GM23338 (cell line): ENCODE measurements around the gene ATG7. TPM values are rescaled to one million over a fixed set of nuclear protein-coding genes. Genes with fewer than 3 reads are reported as not detected.

ENCODE experiments used
- ATAC-seq: fragments of 200-7000 bp; cut with Tn5 transposase; 3 replicates; pipeline ENCODE4 v1.9.1; 2020
- DNase-seq: peaks from one replicate; pipeline ENCODE4 v3.0.0-alpha.2; 2015; ENCODE audit warnings: low spot score
- H2AFZ ChIP-seq: fragments of 200-600 bp; sonication (generic); 2 replicates; pipeline ENCODE4 v1.8.0; 2016; ENCODE audit warnings: antibody characterized with exemption, mild to moderate bottlenecking, moderate library complexity
- H3F3A ChIP-seq: fragments of 200-600 bp; sonication (generic); replicated peaks from 2 replicates; pipeline ENCODE4 v1.8.0; 2017; ENCODE audit warnings: antibody characterized with exemption, mixed run types, low read depth
- H3K27ac ChIP-seq: fragments of 200-600 bp; sonication (generic); 2 replicates; pipeline ENCODE4 v1.6.1; 2016; ENCODE audit warnings: low read depth
- H3K27me3 ChIP-seq: fragments of 200-600 bp; sonication (generic); 2 replicates; pipeline ENCODE4 v1.8.0; 2016; ENCODE audit warnings: mild to moderate bottlenecking, mixed run types, moderate library complexity; ENCODE audit not compliant: insufficient read depth
- H3K36me3 ChIP-seq: fragments of 200-600 bp; sonication (generic); 2 replicates; pipeline ENCODE4 v1.8.0; 2016; ENCODE audit warnings: mild to moderate bottlenecking; ENCODE audit not compliant: insufficient read depth
- H3K4me1 ChIP-seq: fragments of 200-600 bp; sonication (generic); 2 replicates; pipeline ENCODE4 v1.8.0; 2016; ENCODE audit warnings: mild to moderate bottlenecking, moderate library complexity; ENCODE audit not compliant: insufficient read depth
- H3K4me2 ChIP-seq: fragments of 200-600 bp; sonication (generic); 2 replicates; pipeline ENCODE4 v1.7.1; 2017; ENCODE audit warnings: mixed run types
- H3K4me3 ChIP-seq: fragments of 200-600 bp; sonication (generic); 2 replicates; pipeline ENCODE4 v1.6.1; 2016; ENCODE audit warnings: mixed run types
- H3K79me2 ChIP-seq: fragments of 200-600 bp; sonication (generic); replicated peaks from 2 replicates; pipeline ENCODE4 v1.8.0; 2017; ENCODE audit warnings: mild to moderate bottlenecking; ENCODE audit not compliant: insufficient read depth
- H3K9me2 ChIP-seq: fragments of 200-600 bp; sonication (generic); 2 replicates; pipeline ENCODE4 v1.8.0; 2017; ENCODE audit not compliant: insufficient read depth
- H4K20me1 ChIP-seq: fragments of 200-600 bp; sonication (generic); replicated peaks from 2 replicates; pipeline ENCODE4 v1.8.0; 2017; ENCODE audit warnings: mild to moderate bottlenecking; ENCODE audit not compliant: insufficient read depth
- H3K27ac Mint-ChIP-seq: 2 replicates; pipeline ENCODE4 v1.8.0; 2020; ENCODE audit warnings: inconsistent platforms, mild to moderate bottlenecking, moderate library complexity, mixed read lengths
- H3K27me3 Mint-ChIP-seq: 3 replicates; pipeline ENCODE4 v1.8.0; 2022; ENCODE audit warnings: low read depth, mild to moderate bottlenecking, moderate library complexity, mixed read lengths, inconsistent platforms; ENCODE audit not compliant: insufficient read depth, poor library complexity
- H3K36me3 Mint-ChIP-seq: 3 replicates; pipeline ENCODE4 v1.8.0; 2021; ENCODE audit warnings: low read depth, mild to moderate bottlenecking, inconsistent platforms, moderate library complexity, mixed read lengths
- H3K4me1 Mint-ChIP-seq: 3 replicates; pipeline ENCODE4 v1.8.0; 2020; ENCODE audit warnings: mild to moderate bottlenecking, inconsistent platforms, mixed read lengths
- H3K4me3 Mint-ChIP-seq: 3 replicates; pipeline ENCODE4 v1.8.0; 2021; ENCODE audit warnings: moderate library complexity, mild to moderate bottlenecking, inconsistent platforms, mixed read lengths
- H3K9me3 Mint-ChIP-seq: 3 replicates; pipeline ENCODE4 v1.8.0; 2020; ENCODE audit warnings: moderate library complexity, mild to moderate bottlenecking, inconsistent platforms, mixed read lengths
- CREB1 ChIP-seq: fragments of 250-450 bp; sonication (Bioruptor Pico); IDR thresholded peaks from 2 replicates; pipeline ENCODE4 v1.5.0; 2020; ENCODE audit warnings: low read depth, mild to moderate bottlenecking, moderate library complexity
- CTCF ChIP-seq, 2 experiments: fragments of 200-600 bp in 1 of 2; sonication (generic) in 1 of 2; conservative IDR thresholded peaks; 2 replicates each; pipeline versions ENCODE4 v1.5.1 to v1.6.1; 2016 to 2017; ENCODE audit warnings: antibody characterized with exemption in 2 of 2, low read depth in 2 of 2, mild to moderate bottlenecking in 2 of 2, moderate library complexity in 1 of 2
- ETS1 ChIP-seq: IDR thresholded peaks from 2 replicates; pipeline ENCODE4 v1.6.1; 2016; ENCODE audit warnings: antibody characterized with exemption
- EZH2 ChIP-seq: fragments of 200-600 bp; sonication (generic); IDR thresholded peaks from one replicate; pipeline ENCODE4 v1.8.0; 2017; ENCODE audit warnings: antibody characterized with exemption, mild to moderate bottlenecking, low read depth; ENCODE audit not compliant: unreplicated experiment
- EZH2phosphoT487 ChIP-seq: fragments of 200-600 bp; sonication (generic); IDR thresholded peaks from one replicate; pipeline ENCODE4 v1.8.1; 2018; ENCODE audit warnings: antibody characterized with exemption; ENCODE audit not compliant: unreplicated experiment
- JUNB ChIP-seq: IDR thresholded peaks from one replicate; pipeline ENCODE4 v1.6.1; 2016; ENCODE audit warnings: antibody characterized with exemption; ENCODE audit not compliant: unreplicated experiment
- NANOG ChIP-seq: IDR thresholded peaks from 2 replicates; pipeline ENCODE4 v1.6.1; 2016; ENCODE audit warnings: antibody characterized with exemption, borderline replicate concordance
- POLR2AphosphoS5 ChIP-seq: IDR thresholded peaks from 2 replicates; pipeline ENCODE4 v1.6.1; 2016; ENCODE audit warnings: antibody characterized with exemption, low read depth
- REST ChIP-seq: IDR thresholded peaks from one replicate; pipeline ENCODE4 v1.6.1; 2018; ENCODE audit warnings: antibody characterized with exemption; ENCODE audit not compliant: unreplicated experiment
- STAT1 ChIP-seq: IDR thresholded peaks from one replicate; pipeline ENCODE4 v1.6.1; 2016; ENCODE audit warnings: antibody characterized with exemption; ENCODE audit not compliant: unreplicated experiment
- ZNF114 ChIP-seq: fragments of 250-450 bp; sonication (Bioruptor Pico); IDR thresholded peaks from 2 replicates; pipeline ENCODE4 v1.5.0; 2020; ENCODE audit warnings: mild to moderate bottlenecking, moderate library complexity
- ZNF331 ChIP-seq: fragments of 250-450 bp; sonication (Bioruptor Pico); IDR thresholded peaks from 2 replicates; pipeline ENCODE4 v1.5.0; 2020; ENCODE audit warnings: low read depth, mild to moderate bottlenecking, moderate library complexity
- ZNF462 ChIP-seq: fragments of 250-450 bp; sonication (Bioruptor Pico); IDR thresholded peaks from 2 replicates; pipeline ENCODE4 v1.5.0; 2020; ENCODE audit warnings: mild to moderate bottlenecking, moderate library complexity
- polyA plus RNA-seq: library from polyadenylated mRNA; unstranded; fragments of >200 nt; fragmentation: Nextera tagmentation; extraction: Ambion mirVana; gene quantifications from 2 replicates; pipeline ENCODE4 v1.2.1, GENCODE V29; 2016
- total RNA-seq: library from RNA; depleted of rRNA; stranded (reverse); fragments of >200 nt; shearing (Covaris generic); gene quantifications from 2 replicates; pipeline ENCODE4 v1.2.3, GENCODE V29; 2014

The ATG7 gene
- total and polyA plus RNA-seq, 2 experiments from 2014 or later = 16.2 to 36.7 TPM

GRCh38 chr3:11567516-11568467, 295.6 kb downstream of the ATG7 start:
- DNase-seq (no peak), ATAC-seq (no peak)
- no peak overlapping the region for H3K4me3 Mint-ChIP-seq
- H3K36me3 Mint-ChIP-seq = peaks cover 17% of the 10 kb centered on the region; the same call in 2 of the 3 replicates
- H3K36me3 ChIP-seq = no peaks in the 10 kb centered on the region; the same call in 1 of the 2 replicates
- H3K9me3 Mint-ChIP-seq = no peaks in the 10 kb centered on the region
- H3K27ac Mint-ChIP-seq = no peak overlapping the region
- H4K20me1 ChIP-seq = peaks cover 15% of the 10 kb centered on the region
- H3K27me3 ChIP-seq = no peaks in the 10 kb centered on the region
- H3K4me1 ChIP-seq = no peaks in the 10 kb centered on the region
- H3K27me3 Mint-ChIP-seq = peaks cover 9% of the 10 kb centered on the region
- H3K27ac ChIP-seq = no peak overlapping the region
- H3K9me2 ChIP-seq = no peaks in the 10 kb centered on the region
- H3K4me2 ChIP-seq = no peak overlapping the region
- TF ChIP-seq NANOG (no peak), STAT1 (no peak), ZNF462 (CRISPR knock-in tag) (no peak), REST (no peak), EZH2phosphoT487 (no peak), JUNB (no peak), ZNF331 (no peak), POLR2AphosphoS5 (no peak), CTCF (conservative IDR thresholded peaks at IDR 0.05; ENCODE audit: low read depth in 2 of 2) (no peak), EZH2 (no peak), ETS1 (no peak), ZNF114 (no peak), CREB1 (CRISPR knock-in tag) (no peak)
- H3K4me1 Mint-ChIP-seq = 0 out of 3 replicates have a peak, but pooled peaks cover 2% of the 10 kb centered on the region
- no peak overlapping the region for H3K4me3 ChIP-seq
- no peak overlapping the region for H2AFZ ChIP-seq
- H3F3A ChIP-seq = no peaks in the 10 kb centered on the region
- peaks cover 30% of the 10 kb centered on the region for H3K79me2 ChIP-seq
